ENCODE measurements around the gene MUL1. TPM values are rescaled to one million over a fixed set of nuclear protein-coding genes. Genes with fewer than 3 reads are reported as not detected.
A peak's percentile ranks its signal among the peaks of the same experiment; 100 is the strongest.

Gene MUL1
- total and polyA plus RNA-seq, 2 of the 8 experiments (the other 6 are each of a cell fraction or from before 2014, with no cell fraction given): 16.4 to 20.8 TPM

DNA sequence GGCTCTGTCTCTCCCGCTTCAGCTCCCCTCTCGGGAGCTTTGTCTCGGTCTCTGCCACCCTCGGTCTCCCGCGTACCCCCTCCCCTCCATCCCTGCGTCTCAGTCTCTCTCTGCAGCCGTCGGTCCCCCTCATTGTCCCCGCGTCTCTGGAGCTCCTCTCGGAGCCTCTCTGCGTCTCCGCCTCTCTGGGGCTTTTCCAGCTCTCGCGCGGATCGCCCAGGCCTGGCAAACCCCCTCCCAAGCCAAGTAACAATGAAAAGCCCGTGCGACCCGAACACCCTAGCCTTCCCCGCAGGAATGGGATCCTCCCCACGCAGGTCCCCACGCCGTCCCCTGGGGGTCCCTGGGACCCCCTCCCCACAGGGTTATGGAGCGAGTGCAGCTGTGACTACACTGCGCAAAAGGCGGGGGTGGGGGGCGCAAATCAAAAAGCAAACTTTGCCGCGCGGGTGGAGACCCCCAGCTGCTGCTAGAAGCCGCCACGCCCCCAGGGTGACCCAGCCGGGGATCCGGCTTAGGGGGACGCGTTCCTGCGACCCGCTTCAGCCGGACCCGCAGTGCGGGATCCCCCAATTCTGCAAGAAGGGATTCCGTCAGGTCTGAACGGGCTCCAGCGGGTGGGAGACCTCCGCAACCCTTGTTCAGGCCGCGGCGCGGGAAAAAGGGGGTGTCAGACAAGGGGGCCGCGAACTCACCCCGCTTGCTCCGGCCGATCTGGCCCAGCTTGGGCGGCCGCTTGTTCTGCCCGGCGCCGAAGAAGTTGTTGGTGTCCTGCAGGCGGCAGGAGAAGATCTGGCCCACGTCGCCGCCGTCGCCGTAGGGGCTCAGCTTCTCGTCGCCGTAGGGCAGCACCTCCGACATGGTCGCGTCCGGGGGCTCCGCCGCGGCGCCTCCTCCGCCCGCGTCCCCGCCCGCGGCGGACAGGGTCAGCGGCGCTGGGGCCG, 23.2 kb downstream of the MUL1 start:
- Histone ChIP-seq H3K9me3 (ENCODE audit: insufficient read depth in 2 of 2, low read depth in 1 of 2, low read length in 1 of 2) (no peaks in the 10 kb centered on the region), H3K79me2 (ENCODE audit: control insufficient read depth in 1 of 2, insufficient read depth in 2 of 2, low read length in 2 of 2) (no peaks in the 10 kb centered on the region), H4K8ac (ENCODE audit: extremely low read depth, insufficient read depth, low read length) (no peak overlapping the region; the same call in 1 of the 2 replicates), H2BK20ac (ENCODE audit: low read length) (no peak overlapping the region), H4K91ac (replicated peaks; ENCODE audit: insufficient read length, low read length) (no peak overlapping the region), H3K56ac (replicated peaks; ENCODE audit: insufficient read length, low read depth, low read length) (peak overlapping the region; percentile 7), H3K18ac (ENCODE audit: extremely low read depth, low read length) (peak overlapping the region; percentile 48), H3K14ac (ENCODE audit: insufficient read length) (no peak overlapping the region), H2BK12ac (ENCODE audit: low read depth, low read length) (no peak overlapping the region), H2AFZ (ENCODE audit: low read length) (peak overlapping the region; percentile 16; the same call in 1 of the 2 replicates), H3K36me3 (ENCODE audit: control insufficient read depth in 2 of 4, insufficient read depth in 4 of 4, low read length in 3 of 4) (no peaks in the 10 kb centered on the region), H3K4ac (replicated peaks; ENCODE audit: insufficient read length, low read depth, low read length) (no peak overlapping the region), H3K4me2 (ENCODE audit: insufficient read depth in 1 of 2, low read depth in 2 of 2, low read length in 2 of 2) (peak overlapping the region; percentile 82 to 96), H3K4me1 (replicated peaks in 1 of 4; ENCODE audit: control insufficient read depth in 3 of 4, insufficient read depth in 4 of 4, low read length in 3 of 4) (peaks cover 6 to 35% (median 13%) of the 10 kb centered on the region in 4 experiments), H3K9ac (replicated peaks in 1 of 4; ENCODE audit: extremely low read depth in 1 of 4, low read depth in 3 of 4, low read length in 3 of 4) (no peak overlapping the region), H3K27me3 (replicated peaks in 1 of 4; ENCODE audit: control insufficient read depth in 3 of 4, extremely low read depth in 1 of 4, insufficient read depth in 3 of 4, low read length in 3 of 4) (peaks cover 4 to 66% (median 40%) of the 10 kb centered on the region in 4 experiments), H3K23ac (ENCODE audit: insufficient read length) (no peak overlapping the region), H3K27ac (ENCODE audit: low read depth, low read length) (no peak overlapping the region), H2BK120ac (replicated peaks; ENCODE audit: low read depth, low read length) (no peak overlapping the region), H4K20me1 (replicated peaks in 1 of 2; ENCODE audit: control insufficient read depth in 1 of 2, insufficient read depth in 2 of 2, low read length in 2 of 2) (peaks cover 3 to 7% of the 10 kb centered on the region in 2 experiments), H2AK5ac (ENCODE audit: low read depth, low read length) (no peak overlapping the region), H2BK15ac (ENCODE audit: low read length) (no peak overlapping the region), H3K4me3 (ENCODE audit: extremely low read depth in 1 of 4, insufficient read depth in 2 of 4, low read depth in 3 of 4, low read length in 4 of 4) (peak overlapping the region; percentile 61 to 74 (median 68)), H3K23me2 (ENCODE audit: low read depth, low read length) (peaks cover 31% of the 10 kb centered on the region), H2BK5ac (ENCODE audit: low read depth, low read length) (0 out of 2 replicates have a peak overlapping the region, but pooled peaks have one; percentile 63), H4K5ac (ENCODE audit: insufficient read length, low read depth, low read length) (no peak overlapping the region), H3K79me1 (ENCODE audit: low read depth, low read length) (no peaks in the 10 kb centered on the region)
- 3% methylated on average over 62 of the region's 89 CpGs; no CpG with 5 or more reads in 1 of the 2 experiments for WGBS, 2 experiments (ENCODE audit: extremely low coverage in 1 of 2, insufficient coverage in 1 of 2, insufficient read length in 1 of 2, insufficient replicate concordance in 2 of 2, low coverage in 1 of 2, low lambda C conversion rate in 2 of 2, missing lambda C conversion rate in 1 of 2)
- FAIRE-seq (no peak), DNase-seq (ENCODE audit: low read depth in 1 of 2, low spot score in 2 of 2) (peak in 1 of 2 experiments; percentile 61)
- CTCF ChIA-PET (ENCODE audit: partially characterized antibody): interaction anchor here (0.8 to 3.7 kb wide), 14 partner anchors 9 to 384 kb away, joined by 3 to 42 read pairs (median 5); no protein-coding TSS in a partner anchor
- POLR2A ChIA-PET (ENCODE audit: partially characterized antibody): interaction anchor here (0.9 to 1.7 kb wide), 9 partner anchors 8 to 279 kb away, joined by 3 to 8 read pairs (median 4); no protein-coding TSS in a partner anchor
- no peak for TF ChIP-seq CTBP2 (IDR thresholded peaks at IDR 0.05; ENCODE audit: borderline replicate concordance, insufficient read depth, insufficient read length, low read length)
- TF ChIP-seq TAF1 (IDR thresholded peaks at IDR 0.05; ENCODE audit: low read depth, low read length): no peak
- no peak for TF ChIP-seq SIX5 (IDR thresholded peaks at IDR 0.05; ENCODE audit: low read depth, low read length)
- TF ChIP-seq CBX8 (IDR thresholded peaks at IDR 0.05; ENCODE audit: borderline replicate concordance, low read depth, low read length): 0 out of 2 replicates have a peak, but pooled peaks have one; percentile 53
- TF ChIP-seq, protein P1, sequence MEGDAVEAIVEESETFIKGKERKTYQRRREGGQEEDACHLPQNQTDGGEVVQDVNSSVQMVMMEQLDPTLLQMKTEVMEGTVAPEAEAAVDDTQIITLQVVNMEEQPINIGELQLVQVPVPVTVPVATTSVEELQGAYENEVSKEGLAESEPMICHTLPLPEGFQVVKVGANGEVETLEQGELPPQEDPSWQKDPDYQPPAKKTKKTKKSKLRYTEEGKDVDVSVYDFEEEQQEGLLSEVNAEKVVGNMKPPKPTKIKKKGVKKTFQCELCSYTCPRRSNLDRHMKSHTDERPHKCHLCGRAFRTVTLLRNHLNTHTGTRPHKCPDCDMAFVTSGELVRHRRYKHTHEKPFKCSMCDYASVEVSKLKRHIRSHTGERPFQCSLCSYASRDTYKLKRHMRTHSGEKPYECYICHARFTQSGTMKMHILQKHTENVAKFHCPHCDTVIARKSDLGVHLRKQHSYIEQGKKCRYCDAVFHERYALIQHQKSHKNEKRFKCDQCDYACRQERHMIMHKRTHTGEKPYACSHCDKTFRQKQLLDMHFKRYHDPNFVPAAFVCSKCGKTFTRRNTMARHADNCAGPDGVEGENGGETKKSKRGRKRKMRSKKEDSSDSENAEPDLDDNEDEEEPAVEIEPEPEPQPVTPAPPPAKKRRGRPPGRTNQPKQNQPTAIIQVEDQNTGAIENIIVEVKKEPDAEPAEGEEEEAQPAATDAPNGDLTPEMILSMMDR (IDR thresholded peaks at IDR 0.05; ENCODE audit: control extremely low read depth in 1 of 3, insufficient read depth in 1 of 3, low read depth in 1 of 3, low read length in 3 of 3): no peak
- TF ChIP-seq SAP30 (IDR thresholded peaks at IDR 0.05; ENCODE audit: insufficient read depth, insufficient replicate concordance, low read length): no peak
- no peak for TF ChIP-seq TCF12 (IDR thresholded peaks at IDR 0.05; ENCODE audit: low read depth, low read length)
- no peak for TF ChIP-seq POLR2A (IDR thresholded peaks at IDR 0.05; ENCODE audit: control extremely low read depth in 1 of 2, low read depth in 2 of 2, low read length in 2 of 2)
